Thyroid gland (tissue), 4 donors: ENCODE results near the gene SLC25A14.

Source experiments
- POLR2A ChIP-seq, 2 donors: fragments of 450-650 bp; IDR thresholded peaks; one replicate each; pipeline ENCODE4 v1.6.1; 2017; ENCODE audit warnings: antibody characterized with exemption in 2 of 2, mild to moderate bottlenecking in 2 of 2, moderate library complexity in 1 of 2
- TF ChIP-seq, protein P1 (sequence below), 6 experiments: fragments of 200-600 bp in 3 of 6; fragments of 450-650 bp in 3 of 6; sonication (generic) in 3 of 6; IDR thresholded peaks; one replicate each; pipeline ENCODE4 v1.5.1; 2016 to 2019; ENCODE audit warnings: antibody characterized with exemption in 6 of 6, mild to moderate bottlenecking in 2 of 6, inconsistent platforms in 1 of 6, moderate library complexity in 1 of 6

DNA sequence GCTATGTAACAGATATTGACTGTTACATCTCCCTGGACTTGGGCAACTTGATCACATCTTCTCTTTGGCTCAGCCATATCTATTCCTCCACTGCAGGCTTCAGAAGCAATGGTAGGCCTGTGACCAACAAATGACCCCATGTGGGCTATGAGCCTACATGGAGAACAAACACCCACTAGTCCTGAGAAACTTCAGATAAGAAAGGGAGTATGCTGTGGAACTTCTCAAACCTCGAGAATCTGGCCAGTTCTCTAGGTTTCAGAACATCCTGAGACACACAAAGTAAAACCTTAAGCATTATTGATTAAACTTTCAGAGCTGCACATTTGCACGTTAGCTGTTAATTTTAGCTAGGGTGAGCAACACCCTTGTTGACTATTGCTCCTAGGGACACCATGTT is 78.3 kb downstream of the SLC25A14 start:
- TF ChIP-seq, protein P1, sequence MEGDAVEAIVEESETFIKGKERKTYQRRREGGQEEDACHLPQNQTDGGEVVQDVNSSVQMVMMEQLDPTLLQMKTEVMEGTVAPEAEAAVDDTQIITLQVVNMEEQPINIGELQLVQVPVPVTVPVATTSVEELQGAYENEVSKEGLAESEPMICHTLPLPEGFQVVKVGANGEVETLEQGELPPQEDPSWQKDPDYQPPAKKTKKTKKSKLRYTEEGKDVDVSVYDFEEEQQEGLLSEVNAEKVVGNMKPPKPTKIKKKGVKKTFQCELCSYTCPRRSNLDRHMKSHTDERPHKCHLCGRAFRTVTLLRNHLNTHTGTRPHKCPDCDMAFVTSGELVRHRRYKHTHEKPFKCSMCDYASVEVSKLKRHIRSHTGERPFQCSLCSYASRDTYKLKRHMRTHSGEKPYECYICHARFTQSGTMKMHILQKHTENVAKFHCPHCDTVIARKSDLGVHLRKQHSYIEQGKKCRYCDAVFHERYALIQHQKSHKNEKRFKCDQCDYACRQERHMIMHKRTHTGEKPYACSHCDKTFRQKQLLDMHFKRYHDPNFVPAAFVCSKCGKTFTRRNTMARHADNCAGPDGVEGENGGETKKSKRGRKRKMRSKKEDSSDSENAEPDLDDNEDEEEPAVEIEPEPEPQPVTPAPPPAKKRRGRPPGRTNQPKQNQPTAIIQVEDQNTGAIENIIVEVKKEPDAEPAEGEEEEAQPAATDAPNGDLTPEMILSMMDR (IDR thresholded peaks at IDR 0.05) = no peak
- TF ChIP-seq POLR2A (IDR thresholded peaks at IDR 0.05) = no peak
